Measurements from ENCODE around the gene AUTS2. TPM values are rescaled to one million over a fixed set of nuclear protein-coding genes. Genes with fewer than 3 reads are reported as not detected.

AUTS2 gene
- polyA plus RNA-seq, 1 experiment, result 0.54 TPM

GRCh38 chr7:70761711-70762328, 1163.5 kb downstream of the AUTS2 start:
- ChIA-PET POLR2A (no interaction called here), CTCF (no interaction called here)
- H3K27me3 ChIP-seq (ENCODE audit: control insufficient read depth, insufficient read depth, low read length), result no peaks in the 10 kb centered on the region

GRCh38 chr7:70762696-70763095, 1164.4 kb downstream of the AUTS2 start:
- ChIA-PET CTCF (no interaction called here), POLR2A (no interaction called here)
- Histone ChIP-seq H3K36me3 (ENCODE audit: control insufficient read depth, insufficient read depth, low read length) (no peaks in the 10 kb centered on the region), H3K4me3 (ENCODE audit: low read depth, low read length) (no peak overlapping the region), H3K27me3 (ENCODE audit: control insufficient read depth, insufficient read depth, low read length) (no peaks in the 10 kb centered on the region)
- DNase-seq (ENCODE audit: low read depth), result no peak
- no peak for TF ChIP-seq CTCF (IDR thresholded peaks at IDR 0.05; ENCODE audit: insufficient read depth, low read depth, low read length)

More at GRCh38 chr7:70761711-70762328, 1163.5 kb downstream of the AUTS2 start:
- Histone ChIP-seq H3K4me3 (ENCODE audit: low read depth, low read length) (no peak overlapping the region), H3K36me3 (ENCODE audit: control insufficient read depth, insufficient read depth, low read length) (no peaks in the 10 kb centered on the region)
- DNase-seq (ENCODE audit: low read depth), result no peak
- TF ChIP-seq CTCF (IDR thresholded peaks at IDR 0.05; ENCODE audit: insufficient read depth, low read depth, low read length), result no peak

GRCh38 chr7:70763961-70764691, 1165.9 kb downstream of the AUTS2 start:
- no peak overlapping the region for H3K4me3 ChIP-seq (ENCODE audit: low read depth, low read length)
- H3K27me3 ChIP-seq (ENCODE audit: control insufficient read depth, insufficient read depth, low read length), result no peaks in the 10 kb centered on the region
- no peak for DNase-seq (ENCODE audit: low read depth)
- H3K36me3 ChIP-seq (ENCODE audit: control insufficient read depth, insufficient read depth, low read length), result no peaks in the 10 kb centered on the region
- no peak for TF ChIP-seq CTCF (IDR thresholded peaks at IDR 0.05; ENCODE audit: insufficient read depth, low read depth, low read length)
- CTCF ChIA-PET, result interaction anchor here (0.5 kb wide), 1 partner anchor 46 kb away, joined by 3 read pairs; no protein-coding TSS in a partner anchor
- POLR2A ChIA-PET, result no interaction called here

- POLR2A ChIA-PET, result no interaction called here
- Histone ChIP-seq H3K27me3 (ENCODE audit: control insufficient read depth, insufficient read depth, low read length) (no peaks in the 10 kb centered on the region), H3K4me3 (ENCODE audit: low read depth, low read length) (no peak overlapping the region), H3K36me3 (ENCODE audit: control insufficient read depth, insufficient read depth, low read length) (no peaks in the 10 kb centered on the region)
- no peak for DNase-seq (ENCODE audit: low read depth)
- CTCF ChIA-PET, result interaction anchor here (0.5 kb wide), 1 partner anchor 45 kb away, joined by 3 read pairs; no protein-coding TSS in a partner anchor
- no peak for TF ChIP-seq CTCF (IDR thresholded peaks at IDR 0.05; ENCODE audit: insufficient read depth, low read depth, low read length)
These were observed 1166.5 kb downstream of the AUTS2 start for GRCh38 chr7:70764701-70765208.

- TF ChIP-seq CTCF (IDR thresholded peaks at IDR 0.05; ENCODE audit: insufficient read depth, low read depth, low read length), result no peak
- Histone ChIP-seq H3K36me3 (ENCODE audit: control insufficient read depth, insufficient read depth, low read length) (no peaks in the 10 kb centered on the region), H3K27me3 (ENCODE audit: control insufficient read depth, insufficient read depth, low read length) (no peaks in the 10 kb centered on the region), H3K4me3 (ENCODE audit: low read depth, low read length) (no peak overlapping the region)
- DNase-seq (ENCODE audit: low read depth), result no peak
- ChIA-PET POLR2A (no interaction called here), CTCF (no interaction called here)
These were observed 1167.4 kb downstream of the AUTS2 start for GRCh38 chr7:70765651-70766050.

Data from BJ (cell line).